ENCODE results near the gene NRARP.

Gene NRARP

GRCh38 chr9:137323531-137324331, 21.7 kb upstream of the NRARP start:
- no peak for DNase-seq (ENCODE audit: low read depth in 2 of 2, low spot score in 1 of 2)

DNA sequence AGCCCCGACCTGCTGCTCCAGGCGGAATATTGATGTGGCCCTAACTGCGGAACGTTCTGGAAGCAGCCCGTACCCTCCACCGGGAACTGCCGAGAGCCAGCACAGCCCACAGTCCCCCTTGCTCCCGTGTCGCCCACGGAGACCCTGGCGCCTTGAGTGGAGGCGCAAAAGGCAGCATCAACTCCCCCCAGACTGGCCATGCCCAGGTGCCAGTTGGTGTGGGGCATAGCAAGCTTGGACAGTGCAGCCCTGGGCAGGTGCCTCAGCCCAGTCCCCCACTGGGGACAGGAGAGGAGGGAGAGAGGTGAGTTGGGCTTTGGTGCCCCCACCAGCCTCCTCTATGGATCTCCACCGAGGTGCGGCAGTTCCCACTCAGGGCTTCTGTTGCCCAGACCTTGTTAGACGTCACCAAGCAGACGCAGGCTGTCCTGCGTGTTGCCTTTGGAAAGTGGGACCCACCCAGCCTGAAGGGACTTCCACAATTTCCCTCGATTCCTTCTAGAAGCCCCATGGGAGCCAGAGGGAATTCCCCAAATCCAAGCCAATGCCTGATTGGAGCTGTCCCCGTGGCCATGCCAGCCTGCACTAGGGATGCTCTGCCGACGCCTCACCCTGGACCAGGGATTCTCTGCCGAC, 19.8 kb upstream of the NRARP start:
- no peak for DNase-seq (ENCODE audit: low read depth in 2 of 2, low spot score in 1 of 2)

DNA sequence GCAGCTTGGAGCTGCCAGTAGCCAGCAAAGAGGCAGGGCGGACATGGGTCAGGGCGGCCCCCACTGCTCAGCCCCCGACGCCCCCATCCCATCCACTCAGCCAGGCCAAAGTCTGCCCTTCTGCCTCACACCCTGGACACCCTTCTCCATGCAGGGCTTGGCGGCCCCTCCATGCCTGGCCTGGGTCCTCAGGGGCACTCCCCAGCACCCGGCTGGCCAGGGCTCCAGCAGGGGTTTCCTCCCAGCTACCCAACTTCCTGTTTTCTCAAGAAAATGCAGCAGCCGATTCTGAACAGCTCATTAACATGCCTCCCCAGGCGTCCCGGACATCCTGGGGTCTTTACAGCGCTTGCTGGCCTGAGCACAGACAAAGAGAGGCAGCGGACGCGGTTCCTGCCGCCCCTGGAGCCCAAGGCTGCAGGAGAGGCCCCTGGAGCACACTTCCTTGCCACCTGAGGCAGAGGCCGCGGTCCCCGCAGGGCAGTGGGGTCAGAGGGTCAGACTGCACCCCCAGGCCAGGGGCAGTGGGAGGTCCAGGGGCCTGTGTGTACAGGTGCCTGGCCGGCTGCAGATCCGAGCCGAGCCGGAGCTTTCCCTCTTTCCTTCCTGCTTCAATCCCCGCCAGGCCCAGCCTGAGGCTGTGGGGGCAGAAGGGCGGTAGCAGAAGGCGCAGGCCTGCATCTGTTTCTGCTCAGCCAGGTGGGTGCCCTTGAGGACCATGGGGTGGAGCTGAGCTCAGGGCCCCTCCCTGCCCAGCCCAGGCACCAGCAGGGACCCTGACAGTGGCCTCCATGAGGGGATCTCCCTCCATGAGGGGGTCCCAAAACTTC, 18.7 kb upstream of the NRARP start:
- DNase-seq (ENCODE audit: low read depth in 2 of 2, low spot score in 1 of 2): no peak

DNA sequence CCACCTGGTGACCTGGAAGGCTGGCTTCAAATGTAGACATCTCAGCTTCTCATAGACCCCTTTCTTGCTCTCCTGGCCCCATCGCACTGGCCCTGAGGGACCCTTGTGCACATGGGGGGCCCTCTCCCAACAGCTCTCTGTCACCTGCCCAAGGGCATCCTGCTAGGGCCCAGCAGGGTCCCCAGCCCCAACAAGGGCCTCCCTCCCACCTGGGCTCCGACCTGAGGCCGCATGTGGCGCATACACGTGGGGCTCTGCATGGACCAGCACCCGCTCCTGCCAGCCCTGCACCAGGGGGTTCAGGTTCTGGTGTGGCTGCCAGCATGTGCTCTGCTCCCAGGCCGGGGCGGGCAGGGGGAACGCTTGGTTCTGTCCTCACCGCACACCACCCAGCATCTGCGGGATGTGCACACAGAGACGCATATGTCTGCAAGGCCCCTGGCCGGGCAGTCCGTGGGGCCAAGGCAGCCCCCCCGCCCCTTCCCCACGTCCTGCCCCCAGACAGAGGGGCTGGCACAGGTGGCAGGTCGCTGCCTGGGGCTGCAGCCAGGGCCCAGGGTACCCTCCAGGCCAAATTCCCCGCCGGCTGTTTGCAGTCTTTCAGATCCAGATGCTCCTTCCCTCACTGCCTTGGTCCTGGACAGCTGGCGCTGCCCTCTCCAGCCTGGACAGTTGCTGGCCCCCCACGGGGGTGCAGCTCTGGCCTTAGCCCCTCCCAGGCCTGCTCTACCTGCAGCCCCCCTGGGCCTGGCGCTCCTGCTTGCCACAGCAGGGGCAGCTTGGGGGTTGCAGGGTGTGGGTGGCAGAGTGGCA, 17.9 kb upstream of the NRARP start:
- no peak for DNase-seq (ENCODE audit: low read depth in 2 of 2, low spot score in 1 of 2)

DNA sequence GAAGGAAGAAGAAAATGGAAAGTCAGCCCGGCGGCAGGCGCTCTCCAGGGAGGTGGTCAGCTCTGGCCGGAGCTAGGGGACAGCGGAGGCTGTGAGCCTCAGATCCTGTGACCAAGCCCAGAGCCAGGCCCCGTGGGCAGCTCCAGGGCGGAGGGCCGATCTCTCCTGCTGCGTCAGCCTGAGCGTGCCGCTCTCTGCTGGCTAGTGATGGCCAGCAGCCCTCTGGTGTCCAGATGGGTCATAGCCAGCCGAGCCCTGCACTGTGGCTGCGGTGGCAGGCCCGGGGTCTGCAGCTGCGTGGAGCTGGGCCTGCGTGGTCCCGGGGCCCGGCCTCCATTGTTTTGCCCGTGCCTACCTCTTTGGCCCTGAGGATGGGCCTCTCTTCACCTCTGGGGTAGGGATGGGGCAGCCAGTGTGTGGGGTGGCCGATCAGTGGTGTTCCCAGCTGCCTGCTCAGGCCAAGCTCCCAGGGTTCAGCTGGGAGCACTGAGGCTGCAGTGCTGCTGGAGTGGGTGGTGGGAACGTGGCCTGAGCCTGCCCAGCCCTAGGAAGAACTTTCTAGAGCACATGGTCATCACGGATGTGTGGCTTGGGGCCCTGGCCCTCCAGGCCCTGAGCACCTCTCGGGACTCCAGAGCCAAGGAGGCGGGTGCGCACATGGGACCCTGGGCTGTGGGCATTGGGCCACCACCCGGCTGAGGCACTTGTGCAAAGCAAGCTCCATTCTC, 17.1 kb upstream of the NRARP start:
- DNase-seq (ENCODE audit: low read depth in 2 of 2, low spot score in 1 of 2): no peak

- no peak for DNase-seq (ENCODE audit: low read depth in 2 of 2, low spot score in 1 of 2)
These were observed 16.5 kb upstream of the NRARP start for GRCh38 chr9:137318602-137319001.

- DNase-seq (ENCODE audit: low read depth in 2 of 2, low spot score in 1 of 2): no peak
These were observed 15.8 kb upstream of the NRARP start for GRCh38 chr9:137317718-137318511.

DNA sequence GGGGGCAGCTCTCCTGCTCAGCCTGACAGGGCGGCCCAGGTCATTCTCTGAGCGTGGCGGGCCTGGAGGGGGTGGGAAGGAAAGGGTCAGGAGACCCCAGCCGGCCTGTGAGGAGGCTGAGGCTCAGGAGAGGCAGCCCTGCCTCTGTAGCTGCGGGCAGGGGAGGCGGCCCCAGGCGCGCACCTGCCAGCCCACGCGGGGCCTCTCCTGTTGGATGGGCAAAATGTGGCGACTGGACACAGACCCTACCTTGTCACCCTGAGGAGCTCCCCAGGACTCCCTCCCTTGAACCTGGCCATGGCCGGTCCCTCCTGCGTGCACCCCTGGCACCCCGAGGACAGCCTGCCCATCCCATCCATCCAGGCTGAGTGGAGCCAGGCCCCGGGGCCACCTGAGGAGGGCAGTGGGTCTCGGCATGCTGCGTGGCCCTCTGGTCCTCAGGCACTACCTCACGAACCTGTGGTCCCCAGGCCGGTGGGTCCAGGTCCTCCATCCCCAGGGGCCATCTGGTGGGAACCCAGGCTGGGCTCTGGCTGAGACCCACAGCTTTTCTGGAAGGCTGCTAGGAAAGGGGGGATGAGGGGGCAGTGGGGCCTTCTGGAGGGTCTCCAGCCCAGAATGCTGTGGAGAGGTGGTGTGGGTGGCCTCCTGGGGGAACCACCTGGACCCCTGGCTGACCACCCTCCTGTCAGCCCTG, 15.1 kb upstream of the NRARP start:
- no peak for DNase-seq (ENCODE audit: low read depth in 2 of 2, low spot score in 1 of 2)

DNA sequence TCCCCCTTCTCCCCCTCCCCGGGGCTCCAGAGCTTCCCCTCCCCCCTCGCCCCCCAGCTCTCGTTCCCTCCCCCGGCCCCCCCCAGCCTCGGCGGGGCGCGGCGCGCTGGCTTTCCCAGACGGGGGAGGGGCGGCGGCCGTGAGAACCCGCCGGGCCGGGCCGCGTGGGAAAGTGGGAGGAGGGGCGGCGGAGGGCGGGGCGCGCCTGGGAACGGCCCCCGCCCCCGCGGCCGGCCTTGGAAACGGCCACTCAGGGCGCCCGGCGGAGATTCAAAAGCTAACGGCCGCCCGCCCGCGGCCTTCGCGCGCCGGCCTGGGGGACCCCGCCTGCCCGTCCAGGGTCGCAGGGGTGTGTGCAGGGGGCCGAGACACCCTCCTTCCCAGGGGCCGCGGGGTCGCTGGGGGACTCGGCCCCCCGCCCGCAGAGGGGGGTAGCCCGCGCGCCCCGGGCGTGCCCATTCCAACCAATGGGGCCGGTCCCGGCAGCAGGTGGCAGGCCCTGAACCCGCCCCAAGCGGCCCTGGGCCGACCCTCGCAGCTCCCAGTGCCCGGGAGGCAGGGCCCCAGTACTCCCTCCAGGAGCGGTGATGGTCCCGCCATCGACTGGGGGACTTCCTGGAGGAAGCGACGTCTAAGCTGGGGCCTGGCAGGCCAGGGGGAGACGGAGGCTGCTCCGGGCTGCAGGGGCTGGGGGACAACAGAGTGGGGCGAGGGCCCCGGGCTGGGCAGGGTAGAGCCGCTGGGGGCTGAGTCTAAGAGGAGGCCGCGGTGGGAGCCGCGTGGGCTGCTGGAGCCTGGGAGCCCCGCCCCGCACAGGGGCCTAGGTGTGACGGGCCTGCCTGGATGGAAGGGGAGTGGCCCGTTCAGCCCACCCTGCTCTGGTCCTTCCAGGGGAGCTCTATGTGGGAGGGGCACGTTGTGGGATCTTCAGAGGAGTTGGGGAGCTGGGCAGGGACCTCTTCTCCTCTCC, 14.2 kb upstream of the NRARP start:
- no peak for DNase-seq (ENCODE audit: low read depth in 2 of 2, low spot score in 1 of 2)

- DNase-seq (ENCODE audit: low read depth in 2 of 2, low spot score in 1 of 2): no peak
These were observed 13.5 kb upstream of the NRARP start for GRCh38 chr9:137315581-137316011.

- no peak for DNase-seq (ENCODE audit: low read depth in 2 of 2, low spot score in 1 of 2)
These were observed 12.8 kb upstream of the NRARP start for GRCh38 chr9:137314561-137315560.

DNA sequence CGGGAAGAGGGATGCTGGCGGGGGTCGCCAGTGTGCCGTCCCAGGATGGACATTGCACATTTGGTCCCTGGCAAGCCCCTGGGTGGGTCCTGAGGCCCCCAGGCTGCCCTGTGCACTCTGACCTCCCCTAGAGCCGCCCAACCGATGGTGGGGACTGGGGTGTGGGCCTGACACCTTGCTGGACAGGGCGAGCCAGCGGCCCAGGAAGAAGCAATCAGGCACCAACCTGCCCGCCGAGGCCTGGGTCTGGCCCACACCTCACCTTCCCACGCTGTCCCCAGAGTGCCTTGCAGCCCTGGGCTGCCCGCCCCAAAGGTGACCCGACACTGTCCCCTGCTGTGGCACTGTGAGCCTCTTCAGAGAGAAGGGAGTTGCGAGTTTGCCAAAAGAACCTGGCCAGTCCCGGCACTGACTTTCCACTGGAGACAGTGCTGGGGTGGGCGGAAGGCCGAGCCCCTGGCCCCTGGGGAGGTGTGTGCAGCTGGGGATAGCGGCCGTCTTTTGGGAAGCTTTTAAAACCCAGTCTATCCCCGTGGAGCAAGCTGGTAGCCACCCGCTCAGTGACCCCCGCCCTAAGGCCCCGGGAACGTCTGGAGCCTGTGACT, 12.0 kb upstream of the NRARP start:
- no peak for DNase-seq (ENCODE audit: low read depth in 2 of 2, low spot score in 1 of 2)

DNA sequence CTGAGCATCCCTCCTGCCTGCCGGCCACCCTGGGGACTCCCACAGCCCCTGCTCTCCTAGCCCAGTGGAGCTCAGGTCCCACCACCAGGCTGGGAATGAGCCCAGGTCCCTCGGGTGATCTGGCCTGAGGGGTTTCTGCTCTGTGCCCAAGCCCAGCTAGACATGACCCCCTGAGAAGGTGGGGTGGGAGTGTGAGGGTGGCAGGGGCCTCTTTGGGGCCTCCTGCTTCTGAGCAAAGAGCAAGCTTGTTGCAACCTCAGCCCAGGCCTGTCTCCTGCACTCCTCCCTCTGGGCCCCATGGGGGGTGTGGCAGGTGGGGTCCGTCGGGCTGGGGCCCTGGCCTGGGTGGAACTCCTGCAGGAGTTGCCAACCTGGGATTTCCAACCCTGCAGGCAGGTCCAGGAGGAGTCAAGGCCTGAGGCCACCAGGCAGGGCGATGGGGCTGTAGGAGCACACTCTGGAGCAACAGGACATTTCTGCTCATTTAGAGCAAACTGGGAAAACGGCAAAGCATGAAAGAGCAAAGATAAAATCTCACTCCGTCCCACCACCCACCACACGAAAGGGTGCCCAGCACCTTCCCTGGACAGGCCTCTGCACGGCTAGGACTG, 11.4 kb upstream of the NRARP start:
- DNase-seq (ENCODE audit: low read depth in 2 of 2, low spot score in 1 of 2): no peak

DNA sequence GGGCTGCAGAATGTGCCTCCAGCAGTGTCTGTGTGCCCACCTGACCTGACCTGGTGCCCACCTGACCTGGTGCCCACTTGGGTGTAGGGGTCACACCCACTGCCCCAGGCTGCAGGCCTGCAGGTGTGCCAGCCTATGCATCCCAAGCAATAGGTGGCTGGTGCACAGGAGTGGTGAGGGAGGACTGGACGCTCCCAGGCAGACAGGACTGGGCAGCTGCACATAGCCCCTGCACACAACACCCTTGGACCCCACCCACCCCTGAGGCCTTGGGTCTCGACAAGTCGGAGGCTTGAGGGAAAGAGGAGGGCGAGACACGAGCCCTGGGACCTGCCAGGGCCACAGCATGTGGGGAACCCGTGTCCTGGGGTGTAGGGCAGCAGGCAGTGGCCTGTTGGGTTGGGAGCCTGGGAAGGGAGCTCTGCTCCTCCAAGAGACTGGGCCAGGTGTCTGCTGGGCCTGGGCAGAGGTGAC, 10.8 kb upstream of the NRARP start:
- no peak for DNase-seq (ENCODE audit: low read depth in 2 of 2, low spot score in 1 of 2)

GRCh38 chr9:137311986-137312851, 10.1 kb upstream of the NRARP start:
- no peak for DNase-seq (ENCODE audit: low read depth in 2 of 2, low spot score in 1 of 2)

Data from stimulated activated CD8-positive, alpha-beta memory T cell treated with anti-CD3 and anti-CD28 coated beads, Interleukin-4, amount 100 ng/mL, for 4 hours (primary cell).